ENCODE results near the gene ACOX2. TPM values are rescaled to one million over a fixed set of nuclear protein-coding genes. Genes with fewer than 3 reads are reported as not detected.

Gene ACOX2
- total RNA-seq, 1 experiment from 2014 or later = 12.8 TPM

GRCh38 chr3:58469096-58469495 lies 67.9 kb downstream of the ACOX2 start:
- Histone ChIP-seq H3K27me3 (ENCODE audit: insufficient read depth, low read length) (no peaks in the 10 kb centered on the region), H2AFZ (ENCODE audit: low read depth, low read length, poor library complexity, severe bottlenecking) (peak overlapping the region; percentile 7), H4K20me1 (ENCODE audit: insufficient read depth) (no peaks in the 10 kb centered on the region), H3K4me3 (replicated peaks in 1 of 2; ENCODE audit: low read depth in 1 of 2, low read length in 2 of 2) (no peak overlapping the region), H3K79me2 (ENCODE audit: insufficient read depth, low read length) (no peaks in the 10 kb centered on the region), H3K27ac (ENCODE audit: low read depth, low read length) (no peak overlapping the region), H3K9ac (ENCODE audit: low read length) (no peak overlapping the region), H3K4me1 (ENCODE audit: control insufficient read depth in 1 of 2, insufficient read depth in 2 of 2, low read length in 2 of 2) (peaks cover 33 to 41% of the 10 kb centered on the region in 2 experiments), H3K4me2 (ENCODE audit: low read length) (peak overlapping the region; percentile 67; the same call in 1 of the 2 replicates), H3K9me3 (ENCODE audit: control insufficient read depth in 1 of 2, insufficient read depth in 1 of 2, low read depth in 1 of 2, low read length in 2 of 2) (no peaks in the 10 kb centered on the region), H3K9me2 (ENCODE audit: insufficient read depth) (no peaks in the 10 kb centered on the region), H3K36me3 (ENCODE audit: control insufficient read depth in 1 of 2, insufficient read depth in 2 of 2, low read length in 2 of 2) (no peaks in the 10 kb centered on the region)
- ChIA-PET RAD21 (ENCODE audit: low non-redundant PET in 1 of 2, low total read pairs in 2 of 2, uncharacterized antibody in 2 of 2, unreplicated experiment in 2 of 2) (no interaction called here), POLR2A (interaction anchor here (0.8 kb wide), 1 partner anchor 1435 kb away, joined by 3 read pairs; no protein-coding TSS in a partner anchor), CTCF (no interaction called here)
- intact Hi-C loops (cut with micrococcal nuclease) = no loop called here
- ATAC-seq (no peak), DNase-seq (ENCODE audit: low read depth, low spot score) (no peak)
- BruUV-seq (replicated peaks) = no TSS peak
- no peak for TF ChIP-seq TCF7L2 (IDR thresholded peaks at IDR 0.05; ENCODE audit: borderline replicate concordance, extremely low read depth, insufficient read depth, insufficient read length)
- no peak for TF ChIP-seq ZNF274 (IDR thresholded peaks at IDR 0.05; ENCODE audit: low read depth, low read length)
- no peak for TF ChIP-seq CTCF (IDR thresholded peaks at IDR 0.05 in 2 of 3, conservative IDR thresholded peaks at IDR 0.05 in 1 of 3; ENCODE audit: borderline replicate concordance in 1 of 3, insufficient read depth in 1 of 3, low read depth in 2 of 3, low read length in 2 of 3)
- TF ChIP-seq CBX3 (IDR thresholded peaks at IDR 0.05; ENCODE audit: low read depth) = no peak
- TF ChIP-seq EGR1 (IDR thresholded peaks at IDR 0.05; ENCODE audit: low read depth) = no peak
- TF ChIP-seq CEBPB (IDR thresholded peaks at IDR 0.05; ENCODE audit: low read depth) = no peak
- no peak for TF ChIP-seq ELF1 (IDR thresholded peaks at IDR 0.05; ENCODE audit: borderline replicate concordance, low read depth)
- no peak for TF ChIP-seq YY1 (IDR thresholded peaks at IDR 0.05; ENCODE audit: extremely low read depth, insufficient replicate concordance, low read depth, low read length)
- no peak for TF ChIP-seq ZFX (IDR thresholded peaks at IDR 0.05)
- TF ChIP-seq JUND (IDR thresholded peaks at IDR 0.05) = no peak
- TF ChIP-seq SIN3A (IDR thresholded peaks at IDR 0.05; ENCODE audit: low read depth) = no peak
- no peak for TF ChIP-seq EZH2phosphoT487 (IDR thresholded peaks at IDR 0.05; ENCODE audit: borderline replicate concordance)
- no peak for TF ChIP-seq ATF3 (IDR thresholded peaks at IDR 0.05)
- TF ChIP-seq RAD21 (IDR thresholded peaks at IDR 0.05; ENCODE audit: low read depth) = no peak
- TF ChIP-seq FOSL1 (IDR thresholded peaks at IDR 0.05; ENCODE audit: low read depth) = no peak
- TF ChIP-seq ZBTB33 (IDR thresholded peaks at IDR 0.05; ENCODE audit: extremely low read depth, insufficient replicate concordance, low read length) = no peak
- TF ChIP-seq EZH2 (IDR thresholded peaks at IDR 0.05) = no peak
